Thymus (tissue), 11 donors: ENCODE data around the gene OSGIN1. TPM values are rescaled to one million over a fixed set of nuclear protein-coding genes. Genes with fewer than 3 reads are reported as not detected.
A peak's percentile ranks its signal among the peaks of the same experiment; 100 is the strongest.
"Not testable (repeated sequence)": the region's sequence is repeated elsewhere in the genome, so short reads cannot be mapped to it uniquely, and the experiment has no call there.

ENCODE experiments used
- DNase-seq, 9 donors: peaks; one replicate each; pipeline ENCODE4 v3.0.0-alpha.2; 2013; ENCODE audit warnings: low spot score in 9 of 9, low read depth in 6 of 9, missing footprints in 1 of 9
- H3K27ac ChIP-seq, 2 donors: one replicate each; pipeline ENCODE4 v1.5.1; 2013; ENCODE audit warnings: control low read depth in 1 of 2, low read depth in 1 of 2, low read length in 1 of 2, mild to moderate bottlenecking in 1 of 2, moderate library complexity in 1 of 2
- H3K27me3 ChIP-seq, 2 donors: one replicate each; pipeline ENCODE4 v1.5.1; 2013; ENCODE audit warnings: low read length in 1 of 2; ENCODE audit not compliant: control insufficient read depth in 2 of 2, insufficient read depth in 1 of 2
- H3K36me3 ChIP-seq, 2 donors: one replicate each; pipeline ENCODE4 v1.5.1; 2013; ENCODE audit warnings: low read length in 1 of 2, mild to moderate bottlenecking in 1 of 2, moderate library complexity in 1 of 2; ENCODE audit not compliant: control insufficient read depth in 2 of 2, insufficient read depth in 2 of 2
- H3K4me1 ChIP-seq, 2 donors: one replicate each; pipeline ENCODE4 v1.5.1; 2013; ENCODE audit warnings: low read length in 2 of 2; ENCODE audit not compliant: control insufficient read depth in 2 of 2, insufficient read depth in 2 of 2
- H3K4me3 ChIP-seq, 2 donors: one replicate each; pipeline ENCODE4 v1.5.1; 2013; ENCODE audit warnings: low read length in 2 of 2, control low read depth in 1 of 2, mild to moderate bottlenecking in 1 of 2
- H3K9me3 ChIP-seq, 2 donors: one replicate each; pipeline ENCODE4 v1.5.1; 2013; ENCODE audit warnings: low read length in 1 of 2, mild to moderate bottlenecking in 1 of 2; ENCODE audit not compliant: control insufficient read depth in 2 of 2, insufficient read depth in 1 of 2
- WGBS: extraction: QIAGEN DNeasy Blood & Tissue Kit; methylation state at CpG from one replicate; pipeline ENCODE4 v1.1.7; 2013; 5-methylcytosine and 5-hydroxymethylcytosine counted together
- polyA plus RNA-seq: library from polyadenylated mRNA; stranded (reverse); fragments of 200-250 nt; gene quantifications from one replicate; pipeline ENCODE4 v1.2.3, GENCODE V29; 2013
- total RNA-seq: library from RNA; stranded (reverse); fragments of 120-200 nt; gene quantifications from one replicate; pipeline ENCODE4 v1.2.4, GENCODE V29; 2013
- donor health status: healthy.

Gene OSGIN1
- total and polyA plus RNA-seq, 2 donors = 0.42 to 3.8 TPM

- no peak for DNase-seq
- Histone ChIP-seq H3K27ac (no peak overlapping the region), H3K4me1 (no peaks in the 10 kb centered on the region), H3K9me3 (no peaks in the 10 kb centered on the region), H3K4me3 (no peak overlapping the region), H3K27me3 (no peaks in the 10 kb centered on the region), H3K36me3 (no peaks in the 10 kb centered on the region)
- 92% methylated on average over 21 of the region's 21 CpGs for WGBS
Observed at GRCh38 chr16:83946781-83947566, 6.1 kb upstream of the OSGIN1 start.

- no peak overlapping the region for H3K27ac ChIP-seq
- H3K4me3 ChIP-seq = no peak overlapping the region
- no peaks in the 10 kb centered on the region for H3K36me3 ChIP-seq
- WGBS = 91% methylated on average over 14 of the region's 14 CpGs
- no peaks in the 10 kb centered on the region for H3K9me3 ChIP-seq
- DNase-seq = no peak
- H3K27me3 ChIP-seq = peaks cover 0 to 4% of the 10 kb centered on the region in 2 donors
- H3K4me1 ChIP-seq = peaks cover 0 to 3% of the 10 kb centered on the region in 2 donors
Observed at GRCh38 chr16:83947642-83948234, 5.3 kb upstream of the OSGIN1 start.

GRCh38 chr16:83948914-83949723 lies 3.9 kb upstream of the OSGIN1 start:
- H3K4me1 ChIP-seq = peaks cover 5 to 16% of the 10 kb centered on the region in 2 donors
- no peaks in the 10 kb centered on the region for H3K36me3 ChIP-seq
- no peak overlapping the region for H3K27ac ChIP-seq
- no peaks in the 10 kb centered on the region for H3K9me3 ChIP-seq
- WGBS = 94% methylated on average over 13 of the region's 13 CpGs
- DNase-seq = no peak
- H3K27me3 ChIP-seq = peaks cover 0 to 16% of the 10 kb centered on the region in 2 donors
- no peak overlapping the region for H3K4me3 ChIP-seq

GRCh38 chr16:83949724-83950001 lies 3.4 kb upstream of the OSGIN1 start:
- Histone ChIP-seq H3K4me1 (peaks cover 9 to 20% of the 10 kb centered on the region in 2 donors), H3K36me3 (no peaks in the 10 kb centered on the region), H3K27ac (no peak overlapping the region), H3K9me3 (no peaks in the 10 kb centered on the region), H3K27me3 (peaks cover 0 to 16% of the 10 kb centered on the region in 2 donors), H3K4me3 (no peak overlapping the region)
- no peak for DNase-seq
- WGBS = 96% methylated on average over 5 of the region's 5 CpGs

- 78% methylated on average over 10 of the region's 10 CpGs for WGBS
- not testable (repeated sequence) for H3K9me3 ChIP-seq, DNase-seq, H3K36me3 ChIP-seq, H3K4me3 ChIP-seq, H3K27ac ChIP-seq
- Histone ChIP-seq H3K27me3 (peaks cover 0 to 24% of the 10 kb centered on the region in 2 donors), H3K4me1 (peaks cover 9 to 22% of the 10 kb centered on the region in 2 donors)
Observed at GRCh38 chr16:83950862-83951399, 2.1 kb upstream of the OSGIN1 start.

- Histone ChIP-seq H3K4me1 (peaks cover 9 to 22% of the 10 kb centered on the region in 2 donors), H3K9me3 (no peaks in the 10 kb centered on the region), H3K36me3 (no peaks in the 10 kb centered on the region), H3K27ac (no peak overlapping the region), H3K4me3 (no peak overlapping the region), H3K27me3 (peaks cover 0 to 27% of the 10 kb centered on the region in 2 donors)
- DNase-seq = no peak
- 70% methylated on average over 8 of the region's 8 CpGs for WGBS
Observed at GRCh38 chr16:83951544-83951943, 1.5 kb upstream of the OSGIN1 start.

- WGBS = 48% methylated on average over 8 of the region's 8 CpGs
- Histone ChIP-seq H3K4me1 (peaks cover 9 to 22% of the 10 kb centered on the region in 2 donors), H3K36me3 (no peaks in the 10 kb centered on the region), H3K9me3 (no peaks in the 10 kb centered on the region), H3K4me3 (no peak overlapping the region), H3K27ac (no peak overlapping the region), H3K27me3 (peaks cover 0 to 27% of the 10 kb centered on the region in 2 donors)
- no peak for DNase-seq
Observed at GRCh38 chr16:83952587-83952939, 477 bp upstream of the OSGIN1 start.

GRCh38 chr16:83953796-83954576 lies 946 bp downstream of the OSGIN1 start:
- peaks cover 0 to 27% of the 10 kb centered on the region in 2 donors for H3K27me3 ChIP-seq
- WGBS = 39% methylated on average over 19 of the region's 19 CpGs
- H3K9me3 ChIP-seq = no peaks in the 10 kb centered on the region
- H3K36me3 ChIP-seq = no peaks in the 10 kb centered on the region
- H3K4me1 ChIP-seq = peaks cover 9 to 22% of the 10 kb centered on the region in 2 donors
- H3K27ac ChIP-seq = no peak overlapping the region
- peak in 7 of 9 donors; percentile 12 to 79 (median 45) for DNase-seq
- H3K4me3 ChIP-seq = no peak overlapping the region
